ENCODE measurements around the gene SSX4. TPM values are rescaled to one million over a fixed set of nuclear protein-coding genes. Genes with fewer than 3 reads are reported as not detected.
"Not testable (repeated sequence)": the region's sequence is repeated elsewhere in the genome, so short reads cannot be mapped to it uniquely, and the experiment has no call there.

The SSX4 gene
- total RNA-seq (ENCODE audit: low replicate concordance): not detected in 2 replicates

- not testable (repeated sequence) for H3K4me3 ChIP-seq (ENCODE audit: low read depth, low read length); DNase-seq (ENCODE audit: low read depth)
These were observed at the start of gene SSX4 for GRCh38 chrX:48383239-48383638. Gene SSX4, plus strand, starts transcription at chrX:48383539. Its CDS starts 515 bp downstream, at chrX:48384054.

GRCh38 chrX:48346059-48346458, 37.3 kb upstream of the SSX4 start:
- H3K4me3 ChIP-seq (ENCODE audit: low read depth, low read length); DNase-seq (ENCODE audit: low read depth): not testable (repeated sequence)

- not testable (repeated sequence) for DNase-seq (ENCODE audit: low read depth); H3K4me3 ChIP-seq (ENCODE audit: low read depth, low read length)
These were observed 26.8 kb upstream of the SSX4 start, which contains the start of gene SSX3 for GRCh38 chrX:48356315-48357094. Gene SSX3, minus strand, starts transcription at chrX:48356703. Its CDS starts 1,454 bp downstream, at chrX:48355249.

GRCh38 chrX:48357681-48358080, 25.7 kb upstream of the SSX4 start:
- no peak for TF ChIP-seq CTCF (IDR thresholded peaks at IDR 0.05; ENCODE audit: insufficient read depth, low read length)
- no peak for DNase-seq (ENCODE audit: low read depth)
- no peak overlapping the region for H3K4me3 ChIP-seq (ENCODE audit: low read depth, low read length)

GRCh38 chrX:48359281-48359680, 24.1 kb upstream of the SSX4 start:
- not testable (repeated sequence) for H3K4me3 ChIP-seq (ENCODE audit: low read depth, low read length); DNase-seq (ENCODE audit: low read depth)

GRCh38 chrX:48367717-48368408, 15.5 kb upstream of the SSX4 start:
- DNase-seq (ENCODE audit: low read depth); H3K4me3 ChIP-seq (ENCODE audit: low read depth, low read length): not testable (repeated sequence)

GRCh38 chrX:48370408-48370807, 12.9 kb upstream of the SSX4 start:
- not testable (repeated sequence) for DNase-seq (ENCODE audit: low read depth); H3K4me3 ChIP-seq (ENCODE audit: low read depth, low read length)

GRCh38 chrX:48396931-48397330, 13.6 kb downstream of the SSX4 start:
- not testable (repeated sequence) for H3K4me3 ChIP-seq (ENCODE audit: low read depth, low read length); DNase-seq (ENCODE audit: low read depth)

GRCh38 chrX:48397825-48398224, 14.5 kb downstream of the SSX4 start:
- not testable (repeated sequence) for DNase-seq (ENCODE audit: low read depth); H3K4me3 ChIP-seq (ENCODE audit: low read depth, low read length)

- DNase-seq (ENCODE audit: low read depth); H3K4me3 ChIP-seq (ENCODE audit: low read depth, low read length): not testable (repeated sequence)
These were observed 28.5 kb downstream of the SSX4 start, which contains the start of gene SSX4B for GRCh38 chrX:48411860-48412259. Gene SSX4B, minus strand, starts transcription at chrX:48411960. Its CDS starts 588 bp downstream, at chrX:48411372.

GRCh38 chrX:48427027-48427716, 43.8 kb downstream of the SSX4 start:
- not testable (repeated sequence) for H3K4me3 ChIP-seq (ENCODE audit: low read depth, low read length); DNase-seq (ENCODE audit: low read depth)

- not testable (repeated sequence) for DNase-seq (ENCODE audit: low read depth)
These were observed 46.3 kb downstream of the SSX4 start for GRCh38 chrX:48429606-48430005.

GRCh38 chrX:48430166-48430565, 46.8 kb downstream of the SSX4 start:
- not testable (repeated sequence) for H3K4me3 ChIP-seq (ENCODE audit: low read depth, low read length); DNase-seq (ENCODE audit: low read depth)

More at GRCh38 chrX:48429606-48430005, 46.3 kb downstream of the SSX4 start:
- not testable (repeated sequence) for H3K4me3 ChIP-seq (ENCODE audit: low read depth, low read length)

GRCh38 chrX:48433713-48434112, 50.4 kb downstream of the SSX4 start:
- DNase-seq (ENCODE audit: low read depth); H3K4me3 ChIP-seq (ENCODE audit: low read depth, low read length): not testable (repeated sequence)

Measured in fibroblast of the aortic adventitia (primary cell).